Testis (tissue), 3 donors: ENCODE results near the gene HS1BP3. TPM values are rescaled to one million over a fixed set of nuclear protein-coding genes. Genes with fewer than 3 reads are reported as not detected.

Experiments used
- DNase-seq: peaks from one replicate; pipeline ENCODE4 v3.0.0-alpha.2; 2019
- H3K27ac ChIP-seq, 2 donors: fragments of 200-600 bp; sonication (generic); one replicate each; pipeline ENCODE4 v1.5.1; 2019
- H3K27me3 ChIP-seq: fragments of 200-600 bp; sonication (generic); one replicate; pipeline ENCODE4 v1.5.1; 2019
- H3K36me3 ChIP-seq: fragments of 200-600 bp; sonication (generic); one replicate; pipeline ENCODE4 v1.5.1; 2017; ENCODE audit warnings: low read depth; ENCODE audit errors: missing control alignments
- H3K4me1 ChIP-seq: fragments of 200-600 bp; sonication (generic); one replicate; pipeline ENCODE4 v1.5.1; 2019
- H3K4me3 ChIP-seq, 2 donors: fragments of 200-600 bp; sonication (generic); one replicate each; pipeline ENCODE4 v1.5.1; 2017 to 2019
- H3K9me3 ChIP-seq: fragments of 200-600 bp; sonication (generic); one replicate; pipeline ENCODE4 v1.5.1; 2017
- CTCF ChIP-seq, 3 experiments: fragments of 450-650 bp in 2 of 3; fragments of 200-600 bp in 1 of 3; sonication (generic) in 1 of 3; IDR thresholded peaks; one replicate each; pipeline ENCODE4 v1.5.1; 2016 to 2019; ENCODE audit warnings: antibody characterized with exemption in 3 of 3, mild to moderate bottlenecking in 2 of 3, moderate library complexity in 1 of 3
- POLR2A ChIP-seq: fragments of 450-650 bp; IDR thresholded peaks from one replicate; pipeline ENCODE4 v1.6.1; 2017; ENCODE audit warnings: antibody characterized with exemption, mild to moderate bottlenecking, moderate library complexity
- WGBS, 2 donors: methylation state at CpG; one replicate each; pipeline ENCODE4 v1.1.5; 2018; 5-methylcytosine and 5-hydroxymethylcytosine counted together
- intact Hi-C: fragments of 100-400 bp; cut with DNase I; formaldehyde crosslinking; loops from one replicate; pipeline ENCODE4 v1.15.1; 2023; ENCODE audit warnings: low total_unique reads
- polyA plus RNA-seq: library from polyadenylated mRNA; stranded (reverse); fragments of 350-450 nt; fragmentation: Illumina TruSeq; extraction: RNeasy Lipid Tissue Mini Kit (QIAGEN cat#74804); gene quantifications from one replicate; pipeline ENCODE4 v1.2.3, GENCODE V29; 2014; ENCODE audit warnings: low read depth, low replicate concordance; ENCODE audit not compliant: insufficient read depth
- total RNA-seq, 2 donors: library from RNA; depleted of rRNA; stranded (reverse); fragments of >200 nt; gene quantifications; one replicate each; pipeline ENCODE4 v1.2.3, GENCODE V29; 2016

Gene HS1BP3
- total and polyA plus RNA-seq, 3 donors from 2014 or later: 23.5 to 31.6 (median 25.0) TPM

- peak; percentile 42 for DNase-seq
- Histone ChIP-seq H3K4me1 (peaks cover 57% of the 10 kb centered on the region), H3K27me3 (no peaks in the 10 kb centered on the region), H3K36me3 (no peaks in the 10 kb centered on the region), H3K9me3 (no peaks in the 10 kb centered on the region), H3K4me3 (no peak overlapping the region), H3K27ac (peak overlapping the region; percentile 57 to 80)
- intact Hi-C loops: no loop called here
- WGBS, 2 donors: 53% methylated on average over 3 of the region's 3 CpGs; no CpG with 5 or more reads in 1 of the 2 donors
- TF ChIP-seq POLR2A (no peak), CTCF (IDR thresholded peaks at IDR 0.05) (no peak)
These were observed 66.9 kb downstream of the HS1BP3 start for GRCh38 chr2:20584045-20584398.

- TF ChIP-seq POLR2A: no peak
These were observed 67.4 kb downstream of the HS1BP3 start for GRCh38 chr2:20583425-20583881.

GRCh38 chr2:20582600-20583221 lies 68.2 kb downstream of the HS1BP3 start:
- Histone ChIP-seq H3K4me3 (no peak overlapping the region), H3K36me3 (no peaks in the 10 kb centered on the region), H3K27me3 (no peaks in the 10 kb centered on the region), H3K4me1 (peaks cover 65% of the 10 kb centered on the region), H3K9me3 (no peaks in the 10 kb centered on the region), H3K27ac (peak overlapping the region; percentile 57 to 80)
- DNase-seq: peak; percentile 52
- TF ChIP-seq POLR2A (no peak), CTCF (IDR thresholded peaks at IDR 0.05) (no peak)
- WGBS, 2 donors: 68 to 100% methylated on average over 1 to 5 of the region's 5 CpGs
- intact Hi-C loops: no loop called here

More at GRCh38 chr2:20583425-20583881, 67.4 kb downstream of the HS1BP3 start:
- Histone ChIP-seq H3K4me3 (no peak overlapping the region), H3K27me3 (no peaks in the 10 kb centered on the region), H3K4me1 (peaks cover 63% of the 10 kb centered on the region), H3K27ac (peak overlapping the region; percentile 57 to 80), H3K9me3 (no peaks in the 10 kb centered on the region), H3K36me3 (no peaks in the 10 kb centered on the region)
- no peak for DNase-seq
- intact Hi-C loops: no loop called here
- 67 to 86% methylated on average over 4 to 7 of the region's 7 CpGs for WGBS, 2 donors

GRCh38 chr2:20580690-20581437 lies 70.0 kb downstream of the HS1BP3 start:
- Histone ChIP-seq H3K36me3 (no peaks in the 10 kb centered on the region), H3K4me3 (no peak overlapping the region), H3K27ac (peak overlapping the region; percentile 77 to 91), H3K27me3 (no peaks in the 10 kb centered on the region), H3K4me1 (peaks cover 61% of the 10 kb centered on the region), H3K9me3 (no peaks in the 10 kb centered on the region)
- TF ChIP-seq CTCF (IDR thresholded peaks at IDR 0.05) (no peak), POLR2A (no peak)
- 84% methylated on average over 3 to 4 of the region's 4 CpGs for WGBS, 2 donors
- intact Hi-C loops: no loop called here
- DNase-seq: no peak

GRCh38 chr2:20579866-20580265 lies 71.0 kb downstream of the HS1BP3 start:
- peak overlapping the region; percentile 77 to 91 for H3K27ac ChIP-seq
- intact Hi-C loops: no loop called here
- peaks cover 51% of the 10 kb centered on the region for H3K4me1 ChIP-seq
- 34 to 69% methylated on average over 1 of the region's 1 CpG for WGBS, 2 donors
- DNase-seq: peak; percentile 71
- H3K36me3 ChIP-seq: no peaks in the 10 kb centered on the region
- no peaks in the 10 kb centered on the region for H3K9me3 ChIP-seq
- H3K27me3 ChIP-seq: no peaks in the 10 kb centered on the region
- H3K4me3 ChIP-seq: no peak overlapping the region
- TF ChIP-seq POLR2A (no peak), CTCF (IDR thresholded peaks at IDR 0.05) (no peak)
